Neural progenitor cell (in vitro differentiated cells): ENCODE measurements around the gene MAPK1.

Source experiments
- CTCF ChIP-seq: fragments of 200-600 bp; sonication (generic); IDR thresholded peaks from 2 replicates; pipeline ENCODE4 v1.5.1; 2017; ENCODE audit warnings: antibody characterized with exemption, mild to moderate bottlenecking
- EZH2 ChIP-seq: fragments of 200-600 bp; sonication (generic); IDR thresholded peaks from 2 replicates; pipeline ENCODE4 v1.6.1; 2017; ENCODE audit warnings: antibody characterized with exemption, mild to moderate bottlenecking, moderate library complexity

GRCh38 chr22:21857481-21857914 lies 9.9 kb downstream of the MAPK1 start:
- TF ChIP-seq CTCF (no peak), EZH2 (no peak)
